Gastrocnemius medialis (tissue), 4 donors: Measurements from ENCODE around the gene H2BK1.

Experiments
- CTCF ChIP-seq, 5 experiments: fragments of 450-650 bp in 3 of 5; fragments of 200-600 bp in 2 of 5; sonication (generic) in 2 of 5; IDR thresholded peaks in 4 of 5; conservative IDR thresholded peaks in 1 of 5; 1 replicate in 4 of 5; 2 replicates in 1 of 5; pipeline ENCODE4 v1.5.1; 2016 to 2019; ENCODE audit warnings: antibody characterized with exemption in 5 of 5, mild to moderate bottlenecking in 3 of 5, moderate library complexity in 3 of 5
- POLR2A ChIP-seq, 2 donors: fragments of 450-650 bp; IDR thresholded peaks; one replicate each; pipeline ENCODE4 v1.6.1; 2017; ENCODE audit warnings: antibody characterized with exemption in 2 of 2, mild to moderate bottlenecking in 2 of 2, moderate library complexity in 2 of 2

DNA sequence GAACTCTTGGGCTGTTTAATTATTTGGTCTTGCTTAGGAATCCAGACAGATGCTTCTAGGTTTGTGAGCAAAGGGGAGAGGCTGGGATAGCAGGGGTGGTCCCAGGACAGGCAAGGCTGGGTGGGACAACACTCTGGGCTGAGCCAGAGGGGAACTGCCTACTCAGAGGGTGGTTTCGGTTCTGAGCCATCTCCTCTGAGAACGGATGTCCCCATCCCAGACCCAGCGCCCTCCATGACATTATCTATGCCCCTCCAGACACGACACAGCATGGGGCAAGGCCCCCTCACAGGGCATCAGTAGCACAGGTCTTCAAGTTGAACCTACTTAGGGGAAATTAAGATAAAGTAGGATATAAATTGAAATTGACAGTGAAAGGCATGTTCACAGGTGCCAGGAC, 30.3 kb downstream of the H2BK1 start:
- TF ChIP-seq POLR2A (IDR thresholded peaks at IDR 0.05) (no peak), CTCF (IDR thresholded peaks at IDR 0.05 in 4 of 5, conservative IDR thresholded peaks at IDR 0.05 in 1 of 5) (no peak)
